Mucosa of descending colon (tissue), 3 donors: ENCODE data around the gene KRTAP20-3. TPM values are rescaled to one million over a fixed set of nuclear protein-coding genes. Genes with fewer than 3 reads are reported as not detected.

Experiments
- ATAC-seq: fragments of 200-7000 bp; cut with Tn5 transposase; one replicate; pipeline ENCODE4 v1.9.1; 2020; ENCODE audit warnings: mild to moderate bottlenecking, moderate library complexity
- DNase-seq, 3 donors: peaks; one replicate each; pipeline ENCODE4 v3.0.0-alpha.2; 2020
- H3K36me3 ChIP-seq: fragments of 200-600 bp; one replicate; pipeline ENCODE4 v1.8.0; 2021; ENCODE audit warnings: low read depth, mild to moderate bottlenecking
- H3K4me1 ChIP-seq: fragments of 200-600 bp; one replicate; pipeline ENCODE4 v1.8.0; 2021; ENCODE audit warnings: low read depth, mild to moderate bottlenecking
- H3K4me3 ChIP-seq: fragments of 200-600 bp; one replicate; pipeline ENCODE4 v1.8.0; 2021; ENCODE audit warnings: mild to moderate bottlenecking
- H3K9me3 ChIP-seq: fragments of 200-600 bp; one replicate; pipeline ENCODE4 v1.8.0; 2021; ENCODE audit warnings: mild to moderate bottlenecking
- CTCF ChIP-seq: fragments of 200-600 bp; IDR thresholded peaks from one replicate; pipeline ENCODE4 v1.8.0; 2022; ENCODE audit warnings: antibody characterized with exemption, mild to moderate bottlenecking
- intact Hi-C, 2 donors: fragments of 100-400 bp; cut with DNase I in 1 of 2; cut with micrococcal nuclease in 1 of 2; formaldehyde crosslinking; loops; one replicate each; pipeline versions ENCODE4 v1.11.0 to v1.11.1; 2022; cut with DNase I, micrococcal nuclease
- total RNA-seq, 3 donors: library from RNA; stranded (reverse); fragmentation: NEBNext Ultra II Directional in 2 of 3; extraction: Animal tissue kit (Norgen Biotek cat#: 25700) in 2 of 3; gene quantifications; one replicate each; pipeline versions ENCODE4 v1.2.1 to v1.2.4, GENCODE V29; 2021 to 2023
- donor health status: DM: no; HTN: no; CAD: no; lungs with moderate emphysema.
- donor health status: DM: no; HTN: no; CAD: no.
- donor health status: DM: no; HTN: yes; CAD: no.

KRTAP20-3 gene
- total RNA-seq, 3 donors from 2014 or later: not detected

GRCh38 chr21:30625449-30626165 lies 17.1 kb upstream of the KRTAP20-3 start:
- no peak for TF ChIP-seq CTCF
- Histone ChIP-seq H3K4me3 (no peak overlapping the region), H3K36me3 (no peaks in the 10 kb centered on the region), H3K4me1 (no peaks in the 10 kb centered on the region), H3K9me3 (peaks cover 73% of the 10 kb centered on the region)
- DNase-seq (no peak), ATAC-seq (no peak)
- intact Hi-C loops: no loop called here

GRCh38 chr21:30628109-30628508 lies 14.6 kb upstream of the KRTAP20-3 start:
- H3K36me3 ChIP-seq: no peaks in the 10 kb centered on the region
- ATAC-seq: no peak
- DNase-seq: no peak
- no peaks in the 10 kb centered on the region for H3K4me1 ChIP-seq
- H3K9me3 ChIP-seq: peaks cover 73% of the 10 kb centered on the region
- no peak for TF ChIP-seq CTCF
- H3K4me3 ChIP-seq: no peak overlapping the region
- intact Hi-C loops: no loop called here

- no peak for DNase-seq
- peaks cover 75% of the 10 kb centered on the region for H3K9me3 ChIP-seq
- H3K4me3 ChIP-seq: no peak overlapping the region
- no peaks in the 10 kb centered on the region for H3K4me1 ChIP-seq
- no peaks in the 10 kb centered on the region for H3K36me3 ChIP-seq
- ATAC-seq: no peak
- intact Hi-C loops: no loop called here
- no peak for TF ChIP-seq CTCF
These were observed 13.5 kb upstream of the KRTAP20-3 start for GRCh38 chr21:30629200-30629599.

- no peak for TF ChIP-seq CTCF
- ATAC-seq: no peak
These were observed 7.8 kb upstream of the KRTAP20-3 start, which contains the start of gene KRTAP20-2 for GRCh38 chr21:30634906-30635305. TSS of gene KRTAP20-2 (plus strand) at chr21:30635206. CDS start at chr21:30635264, 58 bp downstream.

GRCh38 chr21:30638686-30639085 lies 4.0 kb upstream of the KRTAP20-3 start:
- ATAC-seq (no peak), DNase-seq (no peak)
- intact Hi-C loops: no loop called here
- H3K4me3 ChIP-seq: no peak overlapping the region
- H3K36me3 ChIP-seq: no peaks in the 10 kb centered on the region
- no peaks in the 10 kb centered on the region for H3K4me1 ChIP-seq
- peaks cover 56% of the 10 kb centered on the region for H3K9me3 ChIP-seq
- TF ChIP-seq CTCF: no peak

More at GRCh38 chr21:30634906-30635305, 7.8 kb upstream of the KRTAP20-3 start, which contains the start of gene KRTAP20-2:
- H3K4me1 ChIP-seq: no peaks in the 10 kb centered on the region
- no peak within 1 kb of the TSS for H3K4me3 ChIP-seq
- DNase-seq: no peak
- intact Hi-C loops: no loop called here
- H3K36me3 ChIP-seq: no peaks in the 10 kb centered on the region
- H3K9me3 ChIP-seq: peaks cover 54% of the 10 kb centered on the region
